IMR-90 (cell line): ENCODE measurements around the gene MICAL3.

Experiments
- BHLHE40 ChIP-seq: fragments of 150-350 bp; IDR thresholded peaks from 2 replicates; pipeline ENCODE4 v1.6.1; 2016; ENCODE audit warnings: mild to moderate bottlenecking, low read depth, low read length
- CEBPB ChIP-seq: IDR thresholded peaks from 2 replicates; pipeline ENCODE4 v1.6.1; 2012; ENCODE audit warnings: low read depth, low read length, improper control_type of control experiment
- MAFK ChIP-seq: IDR thresholded peaks from 2 replicates; pipeline ENCODE4 v1.6.1; 2012; ENCODE audit warnings: low read depth, low read length, improper control_type of control experiment
- MXI1 ChIP-seq: IDR thresholded peaks from 2 replicates; pipeline ENCODE4 v1.6.1; 2012; ENCODE audit warnings: low read depth, mild to moderate bottlenecking, low read length, moderate library complexity, borderline replicate concordance
- POLR2A ChIP-seq: IDR thresholded peaks from 2 replicates; pipeline ENCODE4 v1.6.1; 2012; ENCODE audit warnings: mild to moderate bottlenecking, low read depth, low read length
- RAD21 ChIP-seq: IDR thresholded peaks from 2 replicates; pipeline ENCODE4 v1.6.1; 2012; ENCODE audit warnings: low read length, improper control_type of control experiment
- RCOR1 ChIP-seq: IDR thresholded peaks from 2 replicates; pipeline ENCODE4 v1.6.1; 2012; ENCODE audit warnings: mild to moderate bottlenecking, low read length, improper control_type of control experiment; ENCODE audit not compliant: insufficient replicate concordance
- RFX5 ChIP-seq: IDR thresholded peaks from 2 replicates; pipeline ENCODE4 v1.8.0; 2012; ENCODE audit warnings: low read depth, mild to moderate bottlenecking, low read length, moderate library complexity
- SMC3 ChIP-seq: fragments of 150-350 bp; IDR thresholded peaks from 2 replicates; pipeline ENCODE4 v1.6.1; 2016; ENCODE audit warnings: low read depth, mild to moderate bottlenecking, antibody characterized with exemption, low read length, moderate library complexity
- TF ChIP-seq, protein P1 (sequence below): conservative IDR thresholded peaks from 2 replicates; pipeline ENCODE4 v1.5.1; 2012; ENCODE audit warnings: mild to moderate bottlenecking, low read depth, low read length, improper control_type of control experiment
- TF ChIP-seq, protein P2 (sequence below): fragments of 150-350 bp; IDR thresholded peaks from 2 replicates; pipeline ENCODE4 v1.6.1; 2017; ENCODE audit warnings: mild to moderate bottlenecking, antibody characterized with exemption, low read length, low read depth

DNA sequence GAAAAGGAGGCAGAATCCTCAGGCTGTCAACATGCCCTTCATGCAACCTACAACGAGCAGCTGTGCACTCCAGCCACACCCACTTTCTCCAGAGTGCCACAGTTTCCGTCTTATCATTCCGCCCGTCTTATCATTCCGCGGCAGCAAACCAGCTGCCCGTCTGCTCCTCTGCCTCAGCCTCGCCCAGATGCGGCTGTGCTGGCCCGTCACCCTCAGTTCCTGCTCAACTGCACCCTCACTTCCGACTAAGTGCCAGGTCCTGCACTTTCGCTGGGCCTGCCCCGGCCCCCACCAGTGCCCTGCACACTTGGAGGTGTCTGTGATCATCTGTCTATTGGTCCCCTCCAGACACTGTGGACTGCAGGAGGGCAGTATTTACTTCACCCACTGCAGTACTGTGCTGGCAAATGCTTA, 43.7 kb downstream of the MICAL3 start:
- TF ChIP-seq, protein P1, sequence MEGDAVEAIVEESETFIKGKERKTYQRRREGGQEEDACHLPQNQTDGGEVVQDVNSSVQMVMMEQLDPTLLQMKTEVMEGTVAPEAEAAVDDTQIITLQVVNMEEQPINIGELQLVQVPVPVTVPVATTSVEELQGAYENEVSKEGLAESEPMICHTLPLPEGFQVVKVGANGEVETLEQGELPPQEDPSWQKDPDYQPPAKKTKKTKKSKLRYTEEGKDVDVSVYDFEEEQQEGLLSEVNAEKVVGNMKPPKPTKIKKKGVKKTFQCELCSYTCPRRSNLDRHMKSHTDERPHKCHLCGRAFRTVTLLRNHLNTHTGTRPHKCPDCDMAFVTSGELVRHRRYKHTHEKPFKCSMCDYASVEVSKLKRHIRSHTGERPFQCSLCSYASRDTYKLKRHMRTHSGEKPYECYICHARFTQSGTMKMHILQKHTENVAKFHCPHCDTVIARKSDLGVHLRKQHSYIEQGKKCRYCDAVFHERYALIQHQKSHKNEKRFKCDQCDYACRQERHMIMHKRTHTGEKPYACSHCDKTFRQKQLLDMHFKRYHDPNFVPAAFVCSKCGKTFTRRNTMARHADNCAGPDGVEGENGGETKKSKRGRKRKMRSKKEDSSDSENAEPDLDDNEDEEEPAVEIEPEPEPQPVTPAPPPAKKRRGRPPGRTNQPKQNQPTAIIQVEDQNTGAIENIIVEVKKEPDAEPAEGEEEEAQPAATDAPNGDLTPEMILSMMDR, result no peak
- TF ChIP-seq POLR2A (no peak), RFX5 (no peak), CEBPB (no peak), RCOR1 (no peak), RAD21 (no peak), SMC3 (no peak), MAFK (no peak), BHLHE40 (no peak), MXI1 (0 out of 2 replicates have a peak, but pooled peaks have one; percentile 42)
- TF ChIP-seq, protein P2, sequence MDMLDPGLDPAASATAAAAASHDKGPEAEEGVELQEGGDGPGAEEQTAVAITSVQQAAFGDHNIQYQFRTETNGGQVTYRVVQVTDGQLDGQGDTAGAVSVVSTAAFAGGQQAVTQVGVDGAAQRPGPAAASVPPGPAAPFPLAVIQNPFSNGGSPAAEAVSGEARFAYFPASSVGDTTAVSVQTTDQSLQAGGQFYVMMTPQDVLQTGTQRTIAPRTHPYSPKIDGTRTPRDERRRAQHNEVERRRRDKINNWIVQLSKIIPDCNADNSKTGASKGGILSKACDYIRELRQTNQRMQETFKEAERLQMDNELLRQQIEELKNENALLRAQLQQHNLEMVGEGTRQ, result no peak
